ENCODE measurements around the gene UFM1.

DNA sequence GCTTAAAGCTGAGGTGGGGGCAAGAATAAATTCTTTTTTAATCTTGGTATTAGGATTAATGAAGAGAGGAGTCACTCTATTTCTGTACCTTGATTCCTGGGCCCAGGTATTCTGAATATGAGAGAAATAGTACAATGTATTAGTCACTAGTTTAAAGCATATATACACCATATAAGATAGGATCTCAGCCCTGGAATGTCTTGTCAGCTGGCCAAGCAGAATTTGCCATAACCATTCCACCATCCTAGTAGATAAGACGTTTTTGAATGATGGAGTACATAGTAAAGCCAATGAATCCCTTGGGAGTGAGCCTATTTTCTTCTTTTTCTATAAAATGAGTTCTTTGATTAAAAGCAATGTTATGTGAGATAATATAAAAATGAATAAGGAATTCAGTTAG, 55.6 kb downstream of the UFM1 start:
- TF ChIP-seq, protein P1, sequence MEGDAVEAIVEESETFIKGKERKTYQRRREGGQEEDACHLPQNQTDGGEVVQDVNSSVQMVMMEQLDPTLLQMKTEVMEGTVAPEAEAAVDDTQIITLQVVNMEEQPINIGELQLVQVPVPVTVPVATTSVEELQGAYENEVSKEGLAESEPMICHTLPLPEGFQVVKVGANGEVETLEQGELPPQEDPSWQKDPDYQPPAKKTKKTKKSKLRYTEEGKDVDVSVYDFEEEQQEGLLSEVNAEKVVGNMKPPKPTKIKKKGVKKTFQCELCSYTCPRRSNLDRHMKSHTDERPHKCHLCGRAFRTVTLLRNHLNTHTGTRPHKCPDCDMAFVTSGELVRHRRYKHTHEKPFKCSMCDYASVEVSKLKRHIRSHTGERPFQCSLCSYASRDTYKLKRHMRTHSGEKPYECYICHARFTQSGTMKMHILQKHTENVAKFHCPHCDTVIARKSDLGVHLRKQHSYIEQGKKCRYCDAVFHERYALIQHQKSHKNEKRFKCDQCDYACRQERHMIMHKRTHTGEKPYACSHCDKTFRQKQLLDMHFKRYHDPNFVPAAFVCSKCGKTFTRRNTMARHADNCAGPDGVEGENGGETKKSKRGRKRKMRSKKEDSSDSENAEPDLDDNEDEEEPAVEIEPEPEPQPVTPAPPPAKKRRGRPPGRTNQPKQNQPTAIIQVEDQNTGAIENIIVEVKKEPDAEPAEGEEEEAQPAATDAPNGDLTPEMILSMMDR (IDR thresholded peaks at IDR 0.05; ENCODE audit: low read length), result no peak
- TF ChIP-seq EZH2phosphoT487 (IDR thresholded peaks at IDR 0.05; ENCODE audit: low read length) (no peak), EZH2 (optimal IDR thresholded peaks at IDR 0.05; ENCODE audit: low read depth, low read length) (no peak)
